D721Med (cell line): ENCODE measurements around the gene ARHGAP26.

Experiments
- DNase-seq: peaks from one replicate; pipeline ENCODE4 v3.0.0; 2011; ENCODE audit warnings: low spot score; ENCODE audit not compliant: insufficient read length
- FAIRE-seq: peaks from 2 replicates; lab custom pipeline; 2011; peaks lifted over from hg19 to GRCh38; lab: Jason Lieb, UNC
- CTCF ChIP-seq: IDR thresholded peaks from 2 replicates; pipeline ENCODE4 v1.5.1; 2012; ENCODE audit warnings: mild to moderate bottlenecking, control low read depth; ENCODE audit not compliant: insufficient read depth; ENCODE audit errors: missing control alignments

Gene ARHGAP26

GRCh38 chr5:142881076-142881783 is 111.1 kb downstream of the ARHGAP26 start:
- FAIRE-seq = no peak
- no peak for TF ChIP-seq CTCF
- no peak for DNase-seq

- TF ChIP-seq CTCF = no peak
- DNase-seq = no peak
- FAIRE-seq = no peak
Observed at GRCh38 chr5:142881784-142882126, 111.6 kb downstream of the ARHGAP26 start.

- no peak for FAIRE-seq
Observed at GRCh38 chr5:142883025-142883424, 112.8 kb downstream of the ARHGAP26 start.

GRCh38 chr5:142883438-142883837 is 113.3 kb downstream of the ARHGAP26 start:
- TF ChIP-seq CTCF = no peak
- FAIRE-seq (no peak), DNase-seq (no peak)

More at GRCh38 chr5:142883025-142883424, 112.8 kb downstream of the ARHGAP26 start:
- TF ChIP-seq CTCF = no peak
- no peak for DNase-seq

- no peak for TF ChIP-seq CTCF
- DNase-seq = no peak
- FAIRE-seq = no peak
Observed at GRCh38 chr5:142884029-142884428, 113.9 kb downstream of the ARHGAP26 start.

- no peak for DNase-seq
- no peak for TF ChIP-seq CTCF
- FAIRE-seq = no peak
Observed at GRCh38 chr5:142886211-142886610, 116.0 kb downstream of the ARHGAP26 start.

GRCh38 chr5:142886956-142887355 is 116.8 kb downstream of the ARHGAP26 start:
- TF ChIP-seq CTCF = no peak
- DNase-seq (no peak), FAIRE-seq (no peak)
